Amniotic stem cell (primary cell): Measurements from ENCODE around the gene VSX1.

Source experiments
- DNase-seq: peaks from one replicate; lab custom pipeline; 2025; lab: John Stamatoyannopoulos, UW

The VSX1 gene

DNA sequence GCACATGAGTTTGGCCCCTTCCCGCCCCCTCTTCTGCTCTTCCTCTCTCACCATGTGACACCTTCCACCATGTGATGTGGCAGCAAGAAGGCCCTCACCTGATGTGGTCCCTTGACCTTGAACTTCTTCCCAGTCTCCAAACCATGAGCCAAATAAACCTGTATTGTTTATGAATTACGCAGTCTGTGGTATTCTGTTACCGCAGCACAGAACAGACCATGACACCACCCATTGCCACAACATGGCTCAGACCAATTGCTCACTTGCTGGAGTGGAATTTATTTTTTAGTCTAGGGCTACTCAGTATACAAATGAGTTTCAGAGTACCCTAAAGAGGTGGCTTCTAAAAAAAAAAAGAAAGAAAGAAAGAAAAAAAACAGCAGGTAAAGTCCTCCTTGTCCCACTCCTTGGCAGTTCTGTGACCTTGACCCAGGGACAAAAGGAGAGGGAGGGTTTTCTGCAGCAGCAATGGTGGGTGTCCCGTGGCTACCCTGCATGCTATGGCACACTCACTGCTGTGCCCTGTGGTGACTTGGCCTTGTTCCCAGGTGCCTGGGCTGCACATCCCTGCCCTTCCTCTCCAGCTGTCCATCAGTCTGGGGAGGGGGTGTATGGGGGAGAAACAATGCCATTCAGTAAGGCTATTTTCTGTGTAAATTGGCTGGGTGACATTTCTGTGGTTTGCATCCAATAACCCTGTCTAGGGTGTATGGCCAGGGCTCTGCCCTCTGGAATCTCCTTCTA lies 5.4 kb upstream of the VSX1 start:
- no peak for DNase-seq

- DNase-seq: no peak
Observed at GRCh38 chr20:25085756-25086495, 4.0 kb upstream of the VSX1 start.

DNA sequence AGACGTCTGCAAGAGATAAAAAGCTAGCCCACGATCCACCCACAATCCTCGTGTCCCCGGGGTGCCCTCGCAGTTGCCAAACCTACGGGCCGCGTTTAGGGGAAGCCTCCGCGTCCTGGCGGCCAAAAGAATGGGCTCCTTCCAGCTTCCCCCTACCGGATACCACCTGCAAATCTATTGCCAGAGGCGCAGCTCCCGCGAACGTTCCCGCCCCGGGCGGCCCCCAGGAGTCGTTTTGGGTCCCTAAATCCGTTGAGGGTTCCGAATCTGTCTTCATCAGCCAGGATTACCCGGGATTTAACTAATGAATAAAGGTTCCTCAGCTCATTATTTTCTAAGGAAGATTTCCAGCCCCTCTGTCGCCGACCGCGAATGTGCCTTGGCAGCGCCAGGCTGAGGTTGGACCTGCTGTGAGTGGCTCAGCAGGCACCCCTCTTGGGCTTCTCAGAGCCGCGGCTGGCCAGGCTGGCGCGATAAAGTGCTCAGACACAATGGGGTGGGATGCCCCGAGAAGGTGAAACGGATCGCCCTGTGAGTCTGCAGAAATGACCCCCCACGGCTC lies 2.8 kb upstream of the VSX1 start:
- no peak for DNase-seq

DNA sequence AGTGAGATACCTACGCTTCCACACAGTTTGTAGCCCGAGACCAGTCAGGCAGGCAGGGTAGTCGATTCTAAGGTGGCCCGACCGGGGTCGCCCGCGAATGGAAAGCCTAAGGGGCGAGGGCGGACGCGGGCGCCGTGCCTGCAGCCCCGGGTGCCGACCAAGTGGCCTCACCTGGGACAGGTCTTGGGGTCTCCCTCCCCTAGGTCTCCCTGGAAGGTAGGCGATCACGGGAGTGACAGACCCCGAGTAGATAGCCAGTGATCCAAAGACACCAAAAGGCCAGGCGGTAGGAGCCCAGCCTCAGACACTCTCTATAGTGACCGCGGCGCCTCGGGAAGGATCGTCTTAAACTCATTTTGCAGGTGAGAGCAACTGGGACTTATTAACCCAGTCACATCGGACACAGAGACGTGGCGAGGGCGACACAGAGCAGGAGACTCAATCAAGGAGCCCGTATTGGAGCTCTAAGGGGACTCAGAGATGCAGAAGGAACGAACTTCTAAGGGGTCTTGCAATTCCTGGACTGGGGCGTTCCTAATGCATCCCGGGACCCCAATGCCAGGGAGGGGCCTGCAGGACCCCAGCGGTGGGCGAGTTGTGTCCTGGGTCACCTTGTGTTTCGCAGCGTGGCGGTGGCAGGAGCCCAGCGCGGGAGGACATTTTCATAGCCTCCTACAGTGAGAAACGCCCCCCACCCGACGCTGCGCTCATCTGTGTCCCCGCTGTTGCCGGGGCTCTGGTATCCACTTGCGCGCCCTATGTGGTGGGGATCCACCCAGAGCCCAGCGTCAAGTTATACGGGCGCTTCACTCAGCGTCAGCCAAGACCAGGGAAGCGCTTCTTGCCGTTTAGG lies 2.1 kb upstream of the VSX1 start:
- DNase-seq: no peak

DNA sequence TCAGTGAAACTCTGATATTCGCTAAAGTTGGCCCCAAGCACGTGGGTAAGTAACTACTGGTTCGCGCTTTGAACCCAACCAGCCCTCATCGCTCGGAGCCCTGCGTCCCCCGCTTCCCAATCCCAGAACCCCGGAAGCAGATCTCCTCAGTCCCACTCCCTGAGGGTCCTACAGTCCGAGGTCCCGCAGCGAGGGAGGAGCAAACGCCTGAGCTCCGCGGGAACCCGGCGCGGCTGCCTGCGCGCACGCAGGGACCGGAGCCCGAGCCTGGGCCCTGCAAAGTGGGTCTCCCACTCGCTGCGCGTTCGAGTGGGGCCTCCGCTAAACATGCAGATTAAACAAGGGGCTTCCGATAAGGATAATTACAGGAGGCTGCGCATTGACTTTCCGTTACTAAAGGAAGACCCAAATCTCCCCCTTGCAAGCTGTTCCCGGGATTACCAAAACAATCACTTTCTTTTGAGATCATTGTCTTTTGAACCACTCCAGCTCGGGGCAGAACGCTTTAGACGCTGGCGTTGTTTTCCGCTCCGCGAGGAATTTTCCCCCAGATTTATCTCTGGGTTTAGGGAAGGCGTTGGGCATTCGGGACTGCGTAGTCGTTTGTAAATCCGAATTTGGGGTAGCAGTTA lies 1.3 kb upstream of the VSX1 start:
- DNase-seq: no peak

DNA sequence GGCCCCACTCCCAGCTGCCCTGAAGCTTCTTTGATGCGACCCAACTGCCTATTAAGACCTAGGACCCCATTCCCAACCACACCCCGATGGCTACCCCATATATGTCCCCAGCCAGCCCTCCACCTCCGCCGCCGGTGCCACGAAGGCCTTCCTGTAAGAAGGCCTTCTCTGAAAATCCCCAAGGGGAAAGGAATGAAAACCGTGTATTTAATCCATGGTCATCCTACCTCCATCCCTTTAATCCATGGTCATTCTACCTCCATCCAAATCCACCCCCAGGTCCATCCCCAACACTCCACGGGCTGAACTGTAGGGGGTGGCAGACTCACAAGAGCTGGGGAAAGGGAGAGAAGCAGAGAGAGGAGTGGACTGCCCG lies 545 bp upstream of the VSX1 start:
- no peak for DNase-seq

DNA sequence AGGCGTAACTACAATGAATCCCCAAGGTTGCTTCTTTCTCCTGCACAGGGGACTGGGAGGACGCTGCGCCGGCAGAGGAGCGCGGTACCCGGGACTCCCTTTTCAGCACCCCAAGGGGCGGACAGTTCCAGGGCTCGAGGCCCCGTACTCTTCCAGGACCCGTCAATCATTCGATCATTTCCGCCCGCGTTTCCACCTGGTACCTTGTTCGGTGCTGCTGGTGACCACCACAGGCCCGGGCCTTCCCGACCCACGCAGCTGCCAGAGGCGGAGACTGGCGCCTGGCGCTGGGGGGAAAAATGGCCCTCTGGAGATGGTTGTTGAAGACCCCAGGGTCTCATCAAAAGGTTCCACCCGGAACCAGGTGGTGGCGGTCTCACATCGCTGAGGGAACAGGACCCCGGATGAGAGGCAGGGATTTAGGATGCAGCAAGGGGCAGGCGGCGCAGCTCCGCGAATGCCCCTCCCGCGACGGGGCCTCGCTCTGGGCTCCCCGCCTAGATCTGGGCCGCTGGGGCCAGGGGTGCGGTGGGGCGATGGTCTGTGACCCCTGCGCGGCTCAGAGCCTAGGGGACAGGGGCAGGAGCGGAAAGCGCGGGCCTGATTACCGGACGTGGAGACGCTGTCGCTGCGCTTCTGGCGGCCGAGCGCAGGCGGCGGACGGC lies 744 bp downstream of the VSX1 start:
- no peak for DNase-seq

GRCh38 chr20:25079171-25079570 lies 2.8 kb downstream of the VSX1 start:
- DNase-seq: no peak

DNA sequence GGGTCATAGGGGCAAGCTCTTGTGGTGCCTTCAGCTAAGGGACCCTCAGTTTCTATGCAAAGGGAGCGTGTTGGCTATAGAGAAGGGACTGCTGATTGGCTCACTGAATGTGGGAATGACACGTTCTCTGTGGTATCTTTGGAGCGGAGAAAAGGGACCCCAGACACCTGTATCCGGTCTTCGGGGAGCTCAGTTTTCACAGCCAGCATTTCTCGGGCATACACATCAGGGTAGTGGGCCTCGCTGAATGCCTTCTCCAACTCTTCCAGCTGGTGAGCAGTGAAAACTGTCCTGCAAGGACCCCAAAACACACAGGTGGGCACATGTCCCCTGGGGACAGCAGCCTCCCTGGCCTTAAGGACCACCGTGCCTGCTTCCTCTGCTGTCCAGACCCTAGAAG lies 3.3 kb downstream of the VSX1 start:
- DNase-seq: no peak

DNA sequence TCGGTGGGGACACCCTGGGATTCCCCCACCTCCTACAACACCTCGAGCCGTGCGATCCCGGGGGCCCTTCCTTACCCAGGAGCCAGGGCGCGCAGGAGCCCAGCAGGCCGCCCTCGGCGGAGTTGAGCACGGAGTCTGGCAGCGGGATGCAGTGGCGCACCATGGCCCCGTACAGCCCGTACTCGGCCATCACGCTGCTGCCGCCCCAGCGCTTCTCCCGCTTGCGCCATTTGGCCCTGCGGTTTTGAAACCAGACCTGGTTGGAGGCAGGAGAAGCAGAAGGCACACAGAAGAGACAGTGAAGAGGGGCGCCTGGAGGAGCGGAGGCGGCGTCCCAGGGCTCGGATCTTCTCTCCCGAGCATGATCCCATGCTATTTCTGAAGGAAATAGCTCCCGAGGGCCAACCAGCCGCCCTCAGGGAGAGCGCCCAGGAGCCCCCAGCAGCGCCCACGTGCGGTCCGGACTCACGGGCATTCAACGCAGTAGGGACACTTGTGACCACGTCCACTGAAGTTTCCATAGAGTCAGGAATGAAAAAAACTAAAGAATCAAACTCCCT lies 4.3 kb downstream of the VSX1 start:
- no peak for DNase-seq

- no peak for DNase-seq
Observed at GRCh38 chr20:25076731-25077609, 5.0 kb downstream of the VSX1 start.

GRCh38 chr20:25076201-25076600 lies 5.7 kb downstream of the VSX1 start:
- DNase-seq: no peak

DNA sequence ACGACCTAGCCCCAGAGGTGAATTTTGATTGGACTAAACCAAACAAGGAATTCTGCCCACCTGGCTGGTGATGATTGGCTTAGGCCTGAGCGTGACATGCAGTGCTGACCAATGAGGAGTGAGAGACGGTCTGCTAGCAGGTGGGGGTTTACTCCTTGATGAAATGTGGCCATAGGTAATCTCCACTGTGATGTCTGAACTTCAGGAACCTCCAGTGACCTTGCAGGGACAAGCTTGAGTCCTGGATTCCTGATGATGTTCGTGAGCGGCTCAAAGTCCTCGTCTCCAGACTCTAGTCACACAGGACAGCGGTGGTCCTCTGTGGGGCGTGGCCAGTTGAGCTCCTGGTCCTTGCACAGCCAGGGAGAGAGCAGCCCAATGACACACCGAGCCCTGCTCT lies 8.4 kb downstream of the VSX1 start:
- no peak for DNase-seq

DNA sequence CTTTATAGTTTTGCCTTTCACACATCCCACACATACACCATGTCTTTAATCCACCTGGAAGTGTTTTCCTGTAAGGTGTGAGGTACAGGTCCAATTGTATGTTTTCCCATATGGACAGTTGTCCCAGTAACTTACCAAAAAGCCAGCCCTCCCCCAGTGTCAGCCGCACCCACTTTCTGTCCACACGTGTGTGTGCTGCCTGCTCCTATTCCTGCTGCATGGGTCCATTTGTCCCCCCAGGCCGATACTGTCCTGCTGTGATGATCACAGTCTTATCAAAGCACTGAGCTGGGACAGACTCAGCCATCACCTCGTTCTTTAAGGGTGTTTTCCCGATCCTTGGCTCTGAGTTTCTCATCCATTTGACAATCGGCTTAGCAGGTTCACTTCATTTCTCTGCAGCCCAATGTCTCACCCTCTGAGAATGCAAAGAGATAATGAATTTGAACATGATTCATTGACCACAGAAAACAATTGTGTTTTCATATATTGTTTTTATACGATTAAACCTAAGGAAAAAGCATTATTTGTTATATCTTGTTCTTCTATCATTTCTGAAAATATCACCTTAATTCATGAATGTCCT lies 9.6 kb downstream of the VSX1 start:
- DNase-seq: no peak

DNA sequence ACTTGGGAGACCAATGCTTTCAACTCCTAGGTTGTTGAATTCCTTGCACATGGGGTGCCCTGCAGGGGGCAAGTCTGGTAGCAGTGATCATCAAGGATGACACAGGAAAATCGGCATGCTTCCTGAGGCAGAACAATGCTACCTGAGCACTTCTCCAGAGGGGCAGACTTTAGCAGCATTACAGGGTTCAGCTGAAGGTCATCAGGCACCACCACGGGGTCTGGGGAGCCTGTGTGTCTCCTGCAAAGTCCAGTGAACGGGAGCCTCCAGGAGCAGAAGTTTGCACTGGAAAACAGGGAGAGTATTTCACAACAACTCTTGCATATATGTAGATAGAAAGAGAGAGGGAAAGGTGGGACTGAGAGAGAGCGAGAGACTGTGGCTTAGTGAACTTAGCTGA lies 10.2 kb downstream of the VSX1 start:
- DNase-seq: no peak

- DNase-seq: no peak
Observed at GRCh38 chr20:25070821-25071473, 11.0 kb downstream of the VSX1 start.

GRCh38 chr20:25067102-25067987 lies 14.6 kb downstream of the VSX1 start:
- no peak for DNase-seq

- DNase-seq: no peak
Observed at GRCh38 chr20:25066386-25066785, 15.6 kb downstream of the VSX1 start.
